ENCODE measurements around the gene KRT5. TPM values are rescaled to one million over a fixed set of nuclear protein-coding genes. Genes with fewer than 3 reads are reported as not detected.

Gene KRT5
- total RNA-seq (2021) (0.48 and 0.67 TPM in 2 replicates), Bru-seq, nascent RNA (not detected), BruChase-seq, experiment 1, labeled RNA remaining after a 2-hour chase (not detected), BruChase-seq, experiment 2, labeled RNA remaining after a 6-hour chase (not detected)
- long read RNA-seq = 0 reads

- H3K27me3 ChIP-seq (replicated peaks; ENCODE audit: insufficient read depth, low read depth, low read length, poor library complexity) = no peaks in the 10 kb centered on the region
- peaks cover 14% of the 10 kb centered on the region for H3K4me1 ChIP-seq (ENCODE audit: insufficient read depth, low read length, poor library complexity, severe bottlenecking)
- no peaks in the 10 kb centered on the region for H3K36me3 ChIP-seq (ENCODE audit: insufficient read depth, low read length, poor library complexity, severe bottlenecking)
- ChIA-PET POLR2A (ENCODE audit: low non-redundant PET) (no interaction called here), CTCF (no interaction called here)
- H3K9me3 ChIP-seq (ENCODE audit: low read depth, low read length, poor library complexity, severe bottlenecking) = no peaks in the 10 kb centered on the region
- intact Hi-C loops (cut with micrococcal nuclease; ENCODE audit: unreplicated experiment) = no loop called here
- BruUV-seq (replicated peaks) = no TSS peak
- H3K27ac ChIP-seq (ENCODE audit: low read depth, low read length, poor library complexity, severe bottlenecking) = no peak within 1 kb of the TSS
- no peak for DNase-seq (ENCODE audit: low spot score)
- H3K4me3 ChIP-seq (ENCODE audit: low read depth, low read length, poor library complexity, severe bottlenecking) = no peak within 1 kb of the TSS
- TF ChIP-seq CTCF (conservative IDR thresholded peaks at IDR 0.05; ENCODE audit: low read depth, low read length) = no peak
- TF ChIP-seq EZH2 (IDR thresholded peaks at IDR 0.05; ENCODE audit: borderline replicate concordance, low read depth, low read length, poor library complexity, severe bottlenecking) = no peak
Measured at GRCh38 chr12:52519826-52520662, at the start of gene KRT5. Gene KRT5, minus strand, starts transcription at chr12:52520394. Its CDS starts 98 bp downstream, at chr12:52520296.

- H3K4me3 ChIP-seq (ENCODE audit: low read depth, low read length, poor library complexity, severe bottlenecking) = no peak overlapping the region
- ChIA-PET CTCF (interaction anchor here (2.0 kb wide), 1 partner anchor 312 kb away, joined by 5 read pairs; no protein-coding TSS in a partner anchor), POLR2A (ENCODE audit: low non-redundant PET) (no interaction called here)
- BruUV-seq (replicated peaks) = no TSS peak
- H3K36me3 ChIP-seq (ENCODE audit: insufficient read depth, low read length, poor library complexity, severe bottlenecking) = no peaks in the 10 kb centered on the region
- no peaks in the 10 kb centered on the region for H3K9me3 ChIP-seq (ENCODE audit: low read depth, low read length, poor library complexity, severe bottlenecking)
- TF ChIP-seq EZH2 (IDR thresholded peaks at IDR 0.05; ENCODE audit: borderline replicate concordance, low read depth, low read length, poor library complexity, severe bottlenecking) (no peak), CTCF (conservative IDR thresholded peaks at IDR 0.05; ENCODE audit: low read depth, low read length) (no peak)
- H3K4me1 ChIP-seq (ENCODE audit: insufficient read depth, low read length, poor library complexity, severe bottlenecking) = no peaks in the 10 kb centered on the region
- H3K27ac ChIP-seq (ENCODE audit: low read depth, low read length, poor library complexity, severe bottlenecking) = no peak overlapping the region
- DNase-seq (ENCODE audit: low spot score) = no peak
- H3K27me3 ChIP-seq (replicated peaks; ENCODE audit: insufficient read depth, low read depth, low read length, poor library complexity) = peaks cover 7% of the 10 kb centered on the region
- intact Hi-C loops (cut with micrococcal nuclease; ENCODE audit: unreplicated experiment) = no loop called here
Measured at GRCh38 chr12:52568111-52568510, 47.9 kb upstream of the KRT5 start.

GRCh38 chr12:52566847-52567291 is 46.7 kb upstream of the KRT5 start:
- intact Hi-C loops (cut with micrococcal nuclease; ENCODE audit: unreplicated experiment) = no loop called here
- no peaks in the 10 kb centered on the region for H3K36me3 ChIP-seq (ENCODE audit: insufficient read depth, low read length, poor library complexity, severe bottlenecking)
- H3K27ac ChIP-seq (ENCODE audit: low read depth, low read length, poor library complexity, severe bottlenecking) = no peak overlapping the region
- no peaks in the 10 kb centered on the region for H3K4me1 ChIP-seq (ENCODE audit: insufficient read depth, low read length, poor library complexity, severe bottlenecking)
- ChIA-PET CTCF (no interaction called here), POLR2A (ENCODE audit: low non-redundant PET) (no interaction called here)
- no peak overlapping the region for H3K4me3 ChIP-seq (ENCODE audit: low read depth, low read length, poor library complexity, severe bottlenecking)
- peaks cover 6% of the 10 kb centered on the region for H3K27me3 ChIP-seq (replicated peaks; ENCODE audit: insufficient read depth, low read depth, low read length, poor library complexity)
- no TSS peak for BruUV-seq (replicated peaks)
- no peaks in the 10 kb centered on the region for H3K9me3 ChIP-seq (ENCODE audit: low read depth, low read length, poor library complexity, severe bottlenecking)
- no peak for DNase-seq (ENCODE audit: low spot score)
- TF ChIP-seq EZH2 (IDR thresholded peaks at IDR 0.05; ENCODE audit: borderline replicate concordance, low read depth, low read length, poor library complexity, severe bottlenecking) (no peak), CTCF (conservative IDR thresholded peaks at IDR 0.05; ENCODE audit: low read depth, low read length) (no peak)

Data from A673 (cell line).